Uterus (tissue), 4 donors: ENCODE results near the gene PLXNC1. TPM values are rescaled to one million over a fixed set of nuclear protein-coding genes. Genes with fewer than 3 reads are reported as not detected.

Source experiments
- DNase-seq, 2 donors: peaks; one replicate each; pipeline ENCODE4 v3.0.0-alpha.2; 2019 to 2020
- H3K27ac ChIP-seq, 2 donors: fragments of 200-600 bp; sonication (generic); 1 replicate in 1 of 2; 2 replicates in 1 of 2; pipeline ENCODE4 v1.5.1; 2016 to 2018
- H3K27me3 ChIP-seq, 2 donors: fragments of 200-600 bp; sonication (generic); one replicate each; pipeline ENCODE4 v1.5.1; 2018 to 2019; ENCODE audit warnings: control low read depth in 1 of 2
- H3K36me3 ChIP-seq, 2 donors: fragments of 200-600 bp; sonication (generic); one replicate each; pipeline ENCODE4 v1.5.1; 2019; ENCODE audit warnings: control low read depth in 1 of 2
- H3K4me1 ChIP-seq, 2 donors: fragments of 200-600 bp; sonication (generic); one replicate each; pipeline ENCODE4 v1.5.1; 2018 to 2019; ENCODE audit warnings: control low read depth in 1 of 2
- H3K4me3 ChIP-seq, 2 donors: fragments of 200-600 bp; sonication (generic); 1 replicate in 1 of 2; 2 replicates in 1 of 2; pipeline ENCODE4 v1.5.1; 2018 to 2019; ENCODE audit warnings: mild to moderate bottlenecking in 1 of 2
- H3K9me3 ChIP-seq, 2 donors: fragments of 200-600 bp; sonication (generic); one replicate each; pipeline ENCODE4 v1.5.1; 2019; ENCODE audit warnings: control low read depth in 1 of 2
- POLR2A ChIP-seq, 2 donors: fragments of 450-650 bp; IDR thresholded peaks; one replicate each; pipeline ENCODE4 v1.6.1; 2016; ENCODE audit warnings: antibody characterized with exemption in 2 of 2, mild to moderate bottlenecking in 1 of 2, moderate library complexity in 1 of 2
- intact Hi-C: fragments of 100-400 bp; cut with DNase I; formaldehyde crosslinking; loops from one replicate; pipeline ENCODE4 v1.15.1; 2023; ENCODE audit warnings: low total_unique reads
- total RNA-seq, 4 donors: library from RNA; depleted of rRNA in 3 of 4; stranded (reverse); fragments of >200 nt in 3 of 4; gene quantifications; one replicate each; pipeline versions ENCODE4 v1.1.0 to v1.2.4, GENCODE V29; 2014 to 2023
- TF ChIP-seq, protein P1 (sequence below), 4 experiments: fragments of 200-600 bp in 2 of 4; fragments of 450-650 bp in 2 of 4; sonication (generic) in 2 of 4; IDR thresholded peaks; one replicate each; pipeline ENCODE4 v1.5.1; 2016 to 2019; ENCODE audit warnings: antibody characterized with exemption in 4 of 4, mild to moderate bottlenecking in 2 of 4, moderate library complexity in 1 of 4
- donor health status: DM: yes; HTN: yes; CAD: no.

PLXNC1 gene
- total RNA-seq, 4 donors from 2014 or later = 11.6 to 23.8 (median 16.3) TPM

GRCh38 chr12:94186278-94187241, 38.2 kb downstream of the PLXNC1 start:
- intact Hi-C loops = no loop called here
- TF ChIP-seq, protein P1, sequence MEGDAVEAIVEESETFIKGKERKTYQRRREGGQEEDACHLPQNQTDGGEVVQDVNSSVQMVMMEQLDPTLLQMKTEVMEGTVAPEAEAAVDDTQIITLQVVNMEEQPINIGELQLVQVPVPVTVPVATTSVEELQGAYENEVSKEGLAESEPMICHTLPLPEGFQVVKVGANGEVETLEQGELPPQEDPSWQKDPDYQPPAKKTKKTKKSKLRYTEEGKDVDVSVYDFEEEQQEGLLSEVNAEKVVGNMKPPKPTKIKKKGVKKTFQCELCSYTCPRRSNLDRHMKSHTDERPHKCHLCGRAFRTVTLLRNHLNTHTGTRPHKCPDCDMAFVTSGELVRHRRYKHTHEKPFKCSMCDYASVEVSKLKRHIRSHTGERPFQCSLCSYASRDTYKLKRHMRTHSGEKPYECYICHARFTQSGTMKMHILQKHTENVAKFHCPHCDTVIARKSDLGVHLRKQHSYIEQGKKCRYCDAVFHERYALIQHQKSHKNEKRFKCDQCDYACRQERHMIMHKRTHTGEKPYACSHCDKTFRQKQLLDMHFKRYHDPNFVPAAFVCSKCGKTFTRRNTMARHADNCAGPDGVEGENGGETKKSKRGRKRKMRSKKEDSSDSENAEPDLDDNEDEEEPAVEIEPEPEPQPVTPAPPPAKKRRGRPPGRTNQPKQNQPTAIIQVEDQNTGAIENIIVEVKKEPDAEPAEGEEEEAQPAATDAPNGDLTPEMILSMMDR (IDR thresholded peaks at IDR 0.05) = no peak
- no peak for TF ChIP-seq POLR2A (IDR thresholded peaks at IDR 0.05)

DNA sequence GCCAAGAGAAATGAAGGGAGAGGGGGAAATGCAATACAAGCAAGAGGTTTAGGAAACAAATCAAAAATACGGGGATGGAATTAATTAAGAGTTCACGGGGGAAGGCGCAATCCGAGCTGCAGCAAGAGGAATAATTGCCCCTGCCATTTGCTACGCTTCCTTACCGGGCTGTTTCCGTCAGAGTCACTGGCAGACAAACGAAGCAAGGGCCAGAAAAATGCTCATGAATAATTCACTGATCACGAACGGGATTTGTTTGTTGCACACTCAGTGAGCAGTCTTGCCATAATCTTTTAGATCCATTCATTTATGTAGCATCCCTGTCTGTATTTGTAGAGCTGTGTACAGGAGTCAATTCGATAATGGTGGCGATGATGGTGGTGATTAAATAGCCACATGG, 39.0 kb downstream of the PLXNC1 start:
- intact Hi-C loops = no loop called here
- H3K27me3 ChIP-seq = no peaks in the 10 kb centered on the region
- peak overlapping the region in 1 of 2 donors; percentile 45 for H3K27ac ChIP-seq
- peak overlapping the region; percentile 7 to 31 for H3K4me3 ChIP-seq
- no peaks in the 10 kb centered on the region for H3K36me3 ChIP-seq
- no peak for DNase-seq
- TF ChIP-seq, protein P1 (IDR thresholded peaks at IDR 0.05) = no peak
- no peak for TF ChIP-seq POLR2A (IDR thresholded peaks at IDR 0.05)
- no peaks in the 10 kb centered on the region for H3K9me3 ChIP-seq
- H3K4me1 ChIP-seq = no peaks in the 10 kb centered on the region

More at GRCh38 chr12:94186278-94187241, 38.2 kb downstream of the PLXNC1 start:
- Histone ChIP-seq H3K36me3 (no peaks in the 10 kb centered on the region), H3K4me3 (peak overlapping the region; percentile 7 to 31), H3K27ac (peak overlapping the region in 1 of 2 donors; percentile 45), H3K9me3 (no peaks in the 10 kb centered on the region), H3K4me1 (no peaks in the 10 kb centered on the region), H3K27me3 (no peaks in the 10 kb centered on the region)
- peak; percentile 76 to 83 for DNase-seq

- Histone ChIP-seq H3K4me1 (no peaks in the 10 kb centered on the region), H3K4me3 (no peak overlapping the region), H3K27me3 (no peaks in the 10 kb centered on the region), H3K36me3 (no peaks in the 10 kb centered on the region), H3K9me3 (no peaks in the 10 kb centered on the region), H3K27ac (no peak overlapping the region)
- no peak for DNase-seq
- intact Hi-C loops = no loop called here
- TF ChIP-seq, protein P1 (IDR thresholded peaks at IDR 0.05) = no peak
- TF ChIP-seq POLR2A (IDR thresholded peaks at IDR 0.05) = no peak
Observed at GRCh38 chr12:94190623-94191022, 42.2 kb downstream of the PLXNC1 start.

DNA sequence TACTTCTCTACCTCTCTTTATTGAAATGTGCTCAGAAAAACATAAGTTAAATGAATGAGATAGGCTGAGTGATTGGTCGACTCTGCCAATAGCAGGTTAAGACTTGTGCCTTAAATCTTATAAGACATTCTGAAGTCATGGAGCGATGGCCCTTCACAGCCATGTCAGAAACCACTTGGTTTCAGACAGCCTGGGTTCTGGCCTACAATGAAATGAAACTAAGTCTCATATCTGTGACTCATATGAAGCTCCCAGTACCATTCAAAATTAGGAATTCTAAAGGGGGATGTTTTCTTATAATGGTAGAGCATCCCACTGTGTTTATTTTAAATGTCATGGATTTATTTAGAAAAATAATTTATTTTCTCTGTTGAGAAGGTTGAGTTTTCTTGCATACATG, 42.6 kb downstream of the PLXNC1 start:
- no peaks in the 10 kb centered on the region for H3K9me3 ChIP-seq
- H3K4me3 ChIP-seq = no peak overlapping the region
- TF ChIP-seq, protein P1 (IDR thresholded peaks at IDR 0.05) = no peak
- no peak for TF ChIP-seq POLR2A (IDR thresholded peaks at IDR 0.05)
- no peaks in the 10 kb centered on the region for H3K27me3 ChIP-seq
- H3K4me1 ChIP-seq = no peaks in the 10 kb centered on the region
- no peaks in the 10 kb centered on the region for H3K36me3 ChIP-seq
- H3K27ac ChIP-seq = no peak overlapping the region
- intact Hi-C loops = no loop called here
- DNase-seq = no peak

DNA sequence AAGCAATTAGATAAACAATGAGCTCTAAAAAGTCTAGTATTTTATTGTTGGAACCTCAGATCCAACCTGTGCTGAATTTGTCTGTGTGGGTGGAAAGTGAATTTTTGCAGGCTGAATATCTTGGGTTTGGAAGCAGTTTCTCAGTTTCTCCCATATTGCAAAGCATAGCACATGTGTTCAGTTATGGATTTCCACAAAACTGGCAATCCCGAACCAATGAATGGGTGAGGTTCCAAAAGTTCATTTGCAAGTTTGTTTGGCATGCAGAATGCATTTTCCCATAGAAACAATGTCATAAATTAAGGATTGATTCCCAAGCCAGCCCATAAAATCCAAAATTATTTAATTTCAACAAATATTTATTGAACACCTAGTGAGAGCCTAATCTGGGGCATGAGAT, 43.4 kb downstream of the PLXNC1 start:
- H3K4me3 ChIP-seq = no peak overlapping the region
- no peaks in the 10 kb centered on the region for H3K36me3 ChIP-seq
- no peaks in the 10 kb centered on the region for H3K9me3 ChIP-seq
- no peak overlapping the region for H3K27ac ChIP-seq
- H3K4me1 ChIP-seq = no peaks in the 10 kb centered on the region
- TF ChIP-seq, protein P1 (IDR thresholded peaks at IDR 0.05) = no peak
- TF ChIP-seq POLR2A (IDR thresholded peaks at IDR 0.05) = no peak
- DNase-seq = no peak
- no peaks in the 10 kb centered on the region for H3K27me3 ChIP-seq
- intact Hi-C loops = no loop called here
